NB4 (cell line): Measurements from ENCODE around the gene CASTOR1.

Source experiments
- DNase-seq: peaks from one replicate; pipeline ENCODE4 v3.0.0; 2010; ENCODE audit warnings: low read depth
- H3K4me3 ChIP-seq: one replicate; pipeline ENCODE4 v1.5.1; 2011; ENCODE audit warnings: mild to moderate bottlenecking, low read depth, low read length, moderate library complexity
- CTCF ChIP-seq: IDR thresholded peaks from one replicate; pipeline ENCODE4 v1.5.1; 2012; ENCODE audit warnings: low read depth, low read length
- MAX ChIP-seq: IDR thresholded peaks from 2 replicates; pipeline ENCODE4 v1.6.1; 2011; ENCODE audit warnings: low read depth, low read length
- MYC ChIP-seq: IDR thresholded peaks from 2 replicates; pipeline ENCODE4 v1.6.1; 2011; ENCODE audit warnings: low read depth, low read length
- POLR2A ChIP-seq: IDR thresholded peaks from 2 replicates; pipeline ENCODE4 v1.6.1; 2011; ENCODE audit warnings: mild to moderate bottlenecking; ENCODE audit not compliant: insufficient read length; ENCODE audit errors: extremely low read depth

CASTOR1 gene

GRCh38 chr22:30321461-30321860 is 32.2 kb upstream of the CASTOR1 start:
- no peak for DNase-seq
- TF ChIP-seq MYC (no peak), POLR2A (no peak), CTCF (no peak), MAX (no peak)
- no peak overlapping the region for H3K4me3 ChIP-seq

- TF ChIP-seq MYC (no peak), CTCF (no peak), POLR2A (no peak), MAX (no peak)
Observed at GRCh38 chr22:30320021-30320556, 30.8 kb upstream of the CASTOR1 start.

GRCh38 chr22:30318799-30319419 is 29.6 kb upstream of the CASTOR1 start:
- no peak for DNase-seq
- H3K4me3 ChIP-seq = no peak overlapping the region
- TF ChIP-seq MYC (no peak), CTCF (no peak), POLR2A (no peak), MAX (no peak)

More at GRCh38 chr22:30320021-30320556, 30.8 kb upstream of the CASTOR1 start:
- no peak overlapping the region for H3K4me3 ChIP-seq
- no peak for DNase-seq

- no peak for DNase-seq
Observed at GRCh38 chr22:30317778-30318177, 28.5 kb upstream of the CASTOR1 start.

GRCh38 chr22:30315962-30316576 is 26.8 kb upstream of the CASTOR1 start:
- DNase-seq = no peak
- no peak for TF ChIP-seq POLR2A
- no peak for TF ChIP-seq CTCF
- no peak for TF ChIP-seq MYC
- TF ChIP-seq MAX = no peak
- H3K4me3 ChIP-seq = no peak overlapping the region

More at GRCh38 chr22:30317778-30318177, 28.5 kb upstream of the CASTOR1 start:
- H3K4me3 ChIP-seq = no peak overlapping the region
- TF ChIP-seq POLR2A (no peak), MYC (no peak), CTCF (no peak), MAX (no peak)
